Peyer's patch (tissue), 4 donors: ENCODE results near the gene POTEE. TPM values are rescaled to one million over a fixed set of nuclear protein-coding genes. Genes with fewer than 3 reads are reported as not detected.
"Not testable (repeated sequence)": the region's sequence is repeated elsewhere in the genome, so short reads cannot be mapped to it uniquely, and the experiment has no call there.

Experiments
- DNase-seq, 3 donors: peaks; one replicate each; pipeline ENCODE4 v3.0.0-alpha.2; 2017 to 2019
- H3K27ac ChIP-seq, 4 donors: fragments of 200-600 bp; sonication (generic); one replicate each; pipeline ENCODE4 v1.5.1; 2016 to 2019
- H3K27me3 ChIP-seq, 2 donors: fragments of 200-600 bp; sonication (generic); one replicate each; pipeline ENCODE4 v1.5.1; 2019
- H3K36me3 ChIP-seq, 3 donors: fragments of 200-600 bp; sonication (generic); one replicate each; pipeline ENCODE4 v1.5.1; 2016 to 2019
- H3K4me1 ChIP-seq, 4 donors: fragments of 200-600 bp; sonication (generic); one replicate each; pipeline ENCODE4 v1.5.1; 2016 to 2019
- H3K4me3 ChIP-seq, 4 donors: fragments of 200-600 bp; sonication (generic); 1 replicate in 3 of 4; 2 replicates in 1 of 4; pipeline ENCODE4 v1.5.1; 2016 to 2019; ENCODE audit warnings: mild to moderate bottlenecking in 1 of 4
- H3K9me3 ChIP-seq, 4 donors: fragments of 200-600 bp; sonication (generic); one replicate each; pipeline ENCODE4 v1.5.1; 2016 to 2019; ENCODE audit warnings: mild to moderate bottlenecking in 1 of 4
- small RNA-seq, 2 donors: library from RNA; depleted of rRNA; stranded (forward); fragments of <200 nt; gene quantifications; one replicate each; pipeline ENCODE3, GENCODE V24; 2016
- total RNA-seq, 4 donors: library from RNA; depleted of rRNA; stranded (reverse); fragments of >200 nt; gene quantifications; one replicate each; pipeline ENCODE4 v1.1.0, GENCODE V29; 2016

POTEE gene
- total RNA-seq, 4 donors from 2014 or later = not detected

GRCh38 chr2:131217238-131217986 is 8.1 kb downstream of the POTEE start:
- DNase-seq, H3K27me3 ChIP-seq, H3K4me1 ChIP-seq, H3K4me3 ChIP-seq, H3K27ac ChIP-seq, H3K36me3 ChIP-seq, H3K9me3 ChIP-seq: not testable (repeated sequence)

- H3K36me3 ChIP-seq, DNase-seq, H3K4me1 ChIP-seq, H3K27me3 ChIP-seq, H3K4me3 ChIP-seq, H3K27ac ChIP-seq, H3K9me3 ChIP-seq: not testable (repeated sequence)
Measured at GRCh38 chr2:131235543-131236449, 26.5 kb downstream of the POTEE start.

Small RNA genes within 50 kb of the gene (small RNA-seq; reads per million reads assigned to genes)
- gene AC009477.1 = 0 reads per million in 2 donors
- 0 reads per million in 2 donors for gene RNU6-127P

Other genes starting within 250 kb of the POTEE start
- gene FAM168B, start 116.1 kb upstream of the POTEE start, total RNA-seq = 10 to 100 TPM; 54.5 to 95.8 (median 81.5) TPM
- gene PLEKHB2, start 104.2 kb upstream of the POTEE start, total RNA-seq = 100 to 1,000 TPM in 3 of 4 donors, 10 to 100 TPM in 1; 35.5 to 150 (median 120) TPM
- 1 to 10 TPM in 3 of 4 donors, not detected in 1; 2.0 to 3.0 (median 2.1) TPM for gene RAB6D, start 154.6 kb downstream of the POTEE start, total RNA-seq